SJSA1 (cell line): Measurements from ENCODE around the gene FAM222A. TPM values are rescaled to one million over a fixed set of nuclear protein-coding genes. Genes with fewer than 3 reads are reported as not detected.
A peak's percentile ranks its signal among the peaks of the same experiment; 100 is the strongest.

Experiments used
- DNase-seq, 2 experiments: peaks; one replicate each; pipeline ENCODE4 v3.0.0-alpha.2; 2015 to 2020; ENCODE audit warnings: low spot score in 2 of 2, low read depth in 1 of 2
- H3K27ac ChIP-seq: fragments of 250-450 bp; sonication (Bioruptor Pico); 2 replicates; pipeline ENCODE4 v1.5.1; 2020; ENCODE audit warnings: mild to moderate bottlenecking, moderate library complexity
- H3K27me3 ChIP-seq: fragments of 250-450 bp; sonication (Bioruptor Pico); replicated peaks from 2 replicates; pipeline ENCODE4 v1.5.1; 2020; ENCODE audit warnings: mild to moderate bottlenecking, moderate library complexity
- H3K36me3 ChIP-seq: fragments of 250-450 bp; sonication (Bioruptor Pico); 2 replicates; pipeline ENCODE4 v1.5.1; 2020; ENCODE audit warnings: mild to moderate bottlenecking
- H3K4me1 ChIP-seq: fragments of 250-450 bp; sonication (Bioruptor Pico); replicated peaks from 2 replicates; pipeline ENCODE4 v1.6.1; 2021; ENCODE audit warnings: mild to moderate bottlenecking
- H3K4me3 ChIP-seq: fragments of 250-450 bp; sonication (Bioruptor Pico); 2 replicates; pipeline ENCODE4 v1.5.1; 2020; ENCODE audit warnings: mild to moderate bottlenecking
- H3K9me3 ChIP-seq: fragments of 250-450 bp; sonication (Bioruptor Pico); replicated peaks from 2 replicates; pipeline ENCODE4 v1.5.1; 2020; ENCODE audit warnings: mild to moderate bottlenecking
- total RNA-seq: library from RNA; depleted of rRNA; stranded (reverse); fragments of >200 nt; shearing (Covaris generic); gene quantifications from 2 replicates; pipeline ENCODE4 v1.2.3, GENCODE V29; 2014

FAM222A gene
- total RNA-seq, 1 experiment from 2014 or later = 7.8 TPM

- H3K9me3 ChIP-seq = no peaks in the 10 kb centered on the region; the same call in 1 of the 2 replicates
- no peak overlapping the region for H3K27ac ChIP-seq
- H3K4me3 ChIP-seq = no peak overlapping the region
- H3K4me1 ChIP-seq = no peaks in the 10 kb centered on the region
- DNase-seq = no peak
- no peaks in the 10 kb centered on the region for H3K27me3 ChIP-seq
- H3K36me3 ChIP-seq = no peaks in the 10 kb centered on the region
Observed at GRCh38 chr12:109789526-109790048, 76.0 kb downstream of the FAM222A start.

DNA sequence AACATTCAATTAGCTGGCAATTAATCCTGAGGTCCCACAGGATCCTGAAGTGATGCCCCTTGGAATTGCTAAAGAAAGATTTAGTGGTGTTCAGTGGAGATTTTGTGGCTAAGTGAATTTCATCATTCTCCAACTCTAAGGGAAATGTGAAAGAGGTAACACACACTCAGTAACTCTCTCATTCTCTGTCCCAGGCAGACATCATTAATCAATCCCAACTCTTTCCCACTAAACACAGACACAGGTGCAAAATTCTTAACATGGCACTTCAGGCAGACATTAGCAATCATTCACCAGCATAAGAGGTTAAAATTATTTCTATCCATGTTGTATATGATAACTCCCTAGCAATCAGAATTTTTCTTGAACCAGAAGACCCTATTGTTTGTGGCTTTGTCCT, 79.4 kb downstream of the FAM222A start:
- Histone ChIP-seq H3K4me3 (no peak overlapping the region), H3K9me3 (no peaks in the 10 kb centered on the region; the same call in 1 of the 2 replicates), H3K27ac (no peak overlapping the region), H3K27me3 (no peaks in the 10 kb centered on the region), H3K4me1 (no peaks in the 10 kb centered on the region), H3K36me3 (no peaks in the 10 kb centered on the region)
- no peak for DNase-seq

DNA sequence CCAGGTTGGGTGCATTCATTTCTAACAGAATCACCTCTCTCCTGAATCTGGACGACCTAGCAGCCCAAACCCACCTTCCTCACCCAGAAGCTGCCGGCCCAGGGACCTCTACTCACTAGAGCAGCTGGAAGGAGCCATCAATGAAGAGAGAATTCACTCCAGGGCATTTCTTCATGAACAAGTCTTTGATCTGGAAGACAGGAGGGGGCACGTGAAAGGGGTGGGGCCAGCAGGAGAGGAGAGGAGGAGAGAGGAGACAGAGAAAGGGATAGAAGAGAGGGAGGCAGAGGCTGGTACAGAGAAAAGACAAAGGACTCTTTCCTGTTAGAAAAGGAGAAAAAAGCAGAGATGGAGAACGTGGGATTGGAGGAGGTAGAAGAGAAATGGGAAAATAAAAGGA, 79.8 kb downstream of the FAM222A start:
- Histone ChIP-seq H3K27ac (no peak overlapping the region), H3K4me3 (no peak overlapping the region), H3K27me3 (no peaks in the 10 kb centered on the region), H3K9me3 (no peaks in the 10 kb centered on the region; the same call in 1 of the 2 replicates), H3K4me1 (no peaks in the 10 kb centered on the region), H3K36me3 (no peaks in the 10 kb centered on the region)
- DNase-seq = no peak

DNA sequence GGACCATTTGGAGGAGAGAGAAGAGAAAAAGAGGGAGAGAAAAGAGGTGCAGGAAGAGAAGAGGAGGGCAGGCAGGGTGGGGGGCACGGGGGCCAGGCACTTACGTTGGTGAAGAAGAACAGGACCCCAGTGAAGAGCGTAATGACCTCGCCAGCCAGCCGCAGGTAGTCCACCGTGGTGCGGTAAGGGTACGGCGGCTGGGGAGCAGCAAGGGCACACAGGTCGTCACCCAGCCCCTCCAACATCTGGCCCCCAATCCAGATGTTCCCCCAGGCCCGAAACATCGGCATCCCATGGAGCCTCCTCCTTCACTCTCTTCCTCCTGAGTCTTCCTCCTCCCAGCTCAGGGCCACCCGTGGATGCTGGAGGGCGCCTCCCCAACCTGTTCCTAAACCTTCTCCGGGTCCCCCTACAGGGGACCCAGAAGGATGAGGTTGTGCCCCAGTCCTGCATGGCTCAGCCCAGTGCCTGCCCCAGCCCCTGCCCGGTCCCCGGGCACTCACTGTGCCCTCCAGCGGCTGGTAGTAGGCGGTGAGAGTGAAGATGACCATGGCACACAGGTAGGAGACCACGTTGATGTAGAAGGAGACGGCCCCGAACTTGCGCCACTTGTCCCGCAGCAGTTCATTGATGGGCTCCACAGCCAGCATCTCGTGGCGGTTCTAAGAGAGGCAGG, 80.3 kb downstream of the FAM222A start:
- no peaks in the 10 kb centered on the region; the same call in 1 of the 2 replicates for H3K9me3 ChIP-seq
- DNase-seq = no peak
- H3K27ac ChIP-seq = no peak overlapping the region
- no peaks in the 10 kb centered on the region for H3K4me1 ChIP-seq
- no peak overlapping the region for H3K4me3 ChIP-seq
- H3K36me3 ChIP-seq = no peaks in the 10 kb centered on the region
- H3K27me3 ChIP-seq = no peaks in the 10 kb centered on the region

- no peak for DNase-seq
- Histone ChIP-seq H3K9me3 (no peaks in the 10 kb centered on the region), H3K4me3 (no peak overlapping the region), H3K27me3 (no peaks in the 10 kb centered on the region), H3K4me1 (no peaks in the 10 kb centered on the region), H3K27ac (no peak overlapping the region), H3K36me3 (no peaks in the 10 kb centered on the region)
Observed at GRCh38 chr12:109795023-109795422, 81.4 kb downstream of the FAM222A start.

DNA sequence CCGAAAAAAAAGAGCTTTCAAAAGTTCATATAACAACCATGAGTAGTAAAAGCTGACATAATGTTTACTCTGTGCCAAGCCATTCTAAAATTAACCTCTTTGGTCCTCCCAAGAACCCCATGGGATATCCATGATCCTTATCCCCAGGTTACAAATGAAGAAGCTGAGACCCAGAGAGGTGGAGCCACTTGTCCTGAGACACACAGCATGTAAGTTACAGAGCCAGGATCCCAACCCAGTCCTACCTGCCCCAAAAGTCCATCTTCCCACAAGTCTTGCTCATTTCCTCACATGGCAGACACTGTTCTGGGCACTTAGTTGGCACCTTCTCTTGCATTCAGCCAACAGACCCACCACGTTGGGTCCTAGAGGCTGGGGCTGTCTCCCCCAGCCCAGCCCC, 82.4 kb downstream of the FAM222A start:
- Histone ChIP-seq H3K36me3 (no peaks in the 10 kb centered on the region), H3K27me3 (no peaks in the 10 kb centered on the region), H3K4me3 (no peak overlapping the region), H3K4me1 (no peaks in the 10 kb centered on the region), H3K9me3 (no peaks in the 10 kb centered on the region), H3K27ac (no peak overlapping the region)
- DNase-seq = no peak

DNA sequence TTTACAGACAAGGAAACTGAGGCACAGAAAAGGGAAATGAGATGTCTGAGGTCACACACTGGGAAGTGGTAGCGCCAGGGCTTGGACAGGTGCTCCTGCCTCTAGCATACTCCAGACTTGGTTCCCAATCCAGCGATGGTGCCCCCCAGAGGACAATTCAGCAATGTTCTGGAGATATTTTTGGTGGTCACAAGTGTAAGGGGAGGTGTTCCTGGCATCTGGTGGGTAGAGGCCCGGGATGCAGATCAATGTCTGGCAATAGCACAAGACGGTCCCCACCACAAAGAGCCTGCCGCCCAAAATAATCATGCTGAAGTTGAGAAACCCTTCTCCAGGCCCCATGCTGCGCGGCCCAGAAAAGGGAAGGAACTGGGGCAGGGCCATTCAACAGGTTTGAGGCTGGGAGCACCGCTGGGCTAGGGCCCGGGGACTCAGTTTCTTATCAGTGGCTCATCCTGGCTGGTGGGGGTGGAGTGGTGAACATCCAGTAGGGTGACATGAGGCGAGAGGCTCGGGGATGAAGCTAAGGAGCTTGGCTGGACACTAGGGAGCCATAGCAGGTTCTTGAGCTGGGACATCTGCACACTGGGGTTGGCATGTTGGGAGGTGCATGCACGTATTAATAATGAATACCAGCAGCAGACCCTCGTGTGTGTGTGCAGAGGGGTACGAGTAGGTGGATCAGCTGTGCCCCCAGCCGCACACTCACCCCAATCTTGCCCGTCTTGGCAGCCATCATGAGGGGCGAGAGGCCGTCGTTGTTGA, 84.5 kb downstream of the FAM222A start:
- no peaks in the 10 kb centered on the region for H3K36me3 ChIP-seq
- H3K9me3 ChIP-seq = no peaks in the 10 kb centered on the region
- DNase-seq = no peak
- no peaks in the 10 kb centered on the region for H3K27me3 ChIP-seq
- no peak overlapping the region for H3K4me3 ChIP-seq
- no peak overlapping the region for H3K27ac ChIP-seq
- no peaks in the 10 kb centered on the region for H3K4me1 ChIP-seq

GRCh38 chr12:109798691-109799090, 85.1 kb downstream of the FAM222A start:
- DNase-seq = no peak
- Histone ChIP-seq H3K27ac (no peak overlapping the region), H3K4me1 (no peaks in the 10 kb centered on the region), H3K36me3 (no peaks in the 10 kb centered on the region), H3K9me3 (no peaks in the 10 kb centered on the region), H3K27me3 (no peaks in the 10 kb centered on the region), H3K4me3 (no peak overlapping the region)

DNA sequence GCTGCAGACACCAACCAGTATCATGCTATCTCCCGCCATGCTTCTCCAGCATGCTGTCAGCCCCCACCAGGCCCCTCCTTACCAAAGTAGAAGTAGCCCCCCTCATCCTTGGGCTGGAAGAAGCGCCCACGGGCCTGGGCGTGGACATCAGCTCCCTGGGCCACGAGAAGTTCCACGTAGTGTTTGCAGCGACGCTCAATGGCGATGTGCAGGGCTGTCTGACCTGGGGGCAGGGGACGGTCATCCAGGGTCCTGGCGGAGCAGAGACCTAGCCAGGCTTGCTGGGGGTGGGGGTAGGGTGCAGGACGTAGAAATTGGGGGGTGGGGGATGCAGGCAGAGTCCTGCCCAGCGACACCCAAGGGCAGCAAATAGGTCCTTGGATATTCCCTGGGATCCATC, 86.9 kb downstream of the FAM222A start:
- Histone ChIP-seq H3K27ac (no peak overlapping the region), H3K4me1 (no peaks in the 10 kb centered on the region), H3K9me3 (no peaks in the 10 kb centered on the region), H3K4me3 (no peak overlapping the region), H3K36me3 (no peaks in the 10 kb centered on the region), H3K27me3 (no peaks in the 10 kb centered on the region)
- no peak for DNase-seq

- Histone ChIP-seq H3K27me3 (no peaks in the 10 kb centered on the region), H3K36me3 (no peaks in the 10 kb centered on the region), H3K4me1 (no peaks in the 10 kb centered on the region), H3K9me3 (no peaks in the 10 kb centered on the region), H3K27ac (no peak overlapping the region), H3K4me3 (no peak overlapping the region)
- no peak for DNase-seq
Observed at GRCh38 chr12:109802828-109803227, 89.2 kb downstream of the FAM222A start.

GRCh38 chr12:109803678-109804077, 90.1 kb downstream of the FAM222A start:
- H3K27ac ChIP-seq = no peak overlapping the region
- H3K27me3 ChIP-seq = no peaks in the 10 kb centered on the region

DNA sequence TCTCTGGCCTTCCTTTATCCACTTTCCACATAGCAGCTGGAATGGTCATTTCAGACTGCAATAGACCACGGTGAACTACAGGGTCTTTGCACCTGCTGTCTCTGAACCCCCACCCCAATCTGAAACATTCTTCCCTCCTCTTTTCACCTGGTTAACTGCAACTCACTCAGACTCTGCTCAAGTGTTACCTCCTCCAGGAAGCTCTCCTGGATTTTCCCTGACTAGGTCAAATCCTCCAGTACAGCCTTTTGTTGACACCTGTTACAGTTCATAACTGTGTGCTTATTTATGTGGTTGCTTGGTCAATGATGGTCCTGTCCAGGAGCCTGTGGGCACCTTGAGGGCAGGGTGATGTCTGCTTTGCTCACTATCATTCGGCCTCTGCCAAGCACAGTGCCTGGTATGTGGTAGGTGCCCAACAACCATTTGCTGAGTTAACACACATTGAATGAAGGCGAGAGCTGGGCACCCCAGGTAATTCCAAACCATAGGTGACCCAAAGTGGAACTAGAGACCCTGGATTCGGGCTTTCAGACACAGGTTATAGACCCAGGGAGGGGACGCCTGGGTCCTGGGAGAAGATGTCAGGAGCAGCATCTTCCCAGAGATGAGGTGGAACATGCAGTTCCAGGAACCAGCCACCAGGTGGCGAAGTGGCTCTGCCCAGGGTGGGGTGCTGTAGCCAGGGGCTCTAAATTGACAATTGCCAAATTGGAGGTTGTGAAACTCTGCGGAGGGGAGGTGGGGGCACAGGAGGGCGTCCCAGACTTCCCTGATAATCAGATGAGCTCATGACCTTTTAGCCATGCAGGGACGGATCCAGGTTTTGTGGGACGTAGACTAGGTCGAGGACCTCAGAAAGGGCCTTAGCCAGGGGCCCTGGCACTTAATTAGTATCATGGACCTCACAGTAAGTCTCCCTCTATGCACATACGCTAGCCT, 91.5 kb downstream of the FAM222A start:
- no peaks in the 10 kb centered on the region for H3K27me3 ChIP-seq
- DNase-seq = peak; percentile 58 to 60
- H3K4me1 ChIP-seq = no peaks in the 10 kb centered on the region
- no peaks in the 10 kb centered on the region for H3K9me3 ChIP-seq
- no peaks in the 10 kb centered on the region for H3K36me3 ChIP-seq
- no peak overlapping the region for H3K27ac ChIP-seq
- no peak overlapping the region for H3K4me3 ChIP-seq

More at GRCh38 chr12:109803678-109804077, 90.1 kb downstream of the FAM222A start:
- H3K9me3 ChIP-seq = no peaks in the 10 kb centered on the region
- H3K4me3 ChIP-seq = no peak overlapping the region
- DNase-seq = no peak
- no peaks in the 10 kb centered on the region for H3K4me1 ChIP-seq
- no peaks in the 10 kb centered on the region for H3K36me3 ChIP-seq

DNA sequence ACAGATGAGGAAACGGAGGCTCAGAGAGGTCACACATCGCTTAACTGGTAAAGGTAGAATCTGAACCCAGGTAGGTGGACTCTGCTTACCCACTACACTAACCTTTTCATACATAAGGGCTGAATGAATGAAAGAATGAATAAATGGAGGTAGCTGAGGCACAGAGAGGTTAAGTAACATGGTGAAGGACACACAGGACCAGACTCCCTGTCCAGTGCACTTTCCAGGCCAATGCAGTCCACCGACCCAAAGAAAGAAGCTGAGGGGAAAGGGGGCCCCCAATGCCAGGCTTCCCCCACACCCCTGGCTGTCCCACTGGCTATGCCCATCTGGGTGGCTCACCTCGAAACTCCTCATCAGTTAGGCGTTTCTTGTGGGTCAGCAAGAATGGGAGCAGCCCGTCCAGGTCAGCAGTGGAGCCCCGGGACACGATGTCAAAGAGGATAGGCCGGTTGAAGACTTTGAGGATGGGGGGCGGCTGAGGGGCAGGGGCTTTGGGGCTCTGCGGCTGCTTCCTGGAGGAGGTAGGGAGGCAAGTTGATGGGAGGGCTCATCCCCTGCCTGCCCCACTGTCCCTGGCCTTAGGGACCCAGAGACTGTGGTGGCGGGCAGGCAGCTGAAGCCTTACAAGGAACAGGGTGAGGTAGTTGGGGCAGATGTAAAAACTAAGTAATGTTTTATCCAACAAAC, 94.5 kb downstream of the FAM222A start:
- H3K36me3 ChIP-seq = no peaks in the 10 kb centered on the region
- no peak for DNase-seq
- H3K27me3 ChIP-seq = no peaks in the 10 kb centered on the region
- H3K9me3 ChIP-seq = no peaks in the 10 kb centered on the region
- H3K4me1 ChIP-seq = no peaks in the 10 kb centered on the region
- no peak overlapping the region for H3K4me3 ChIP-seq
- H3K27ac ChIP-seq = no peak overlapping the region
